HG03196 (cell line): ENCODE results near the gene POLR3B.
A peak's percentile ranks its signal among the peaks of the same experiment; 100 is the strongest.
"Not testable (repeated sequence)": the region's sequence is repeated elsewhere in the genome, so short reads cannot be mapped to it uniquely, and the experiment has no call there.

Experiments
- ATAC-seq: cut with Tn5 transposase; IDR thresholded peaks from one replicate; pipeline ENCODE4 v1.9.1; 2021; ENCODE audit not compliant: unreplicated experiment

Gene POLR3B

GRCh38 chr12:106357549-106358395, at the start of gene POLR3B:
Gene POLR3B (plus strand): TSS chr12:106357748. CDS start chr12:106357880, 132 bp downstream.
- ATAC-seq = peak; percentile 92

GRCh38 chr12:106308121-106308520, 49.4 kb upstream of the POLR3B start:
- ATAC-seq = no peak

- no peak for ATAC-seq
Measured at GRCh38 chr12:106308611-106309010, 48.9 kb upstream of the POLR3B start.

- ATAC-seq = no peak
Measured at GRCh38 chr12:106309671-106310505, 47.7 kb upstream of the POLR3B start.

- ATAC-seq = no peak
Measured at GRCh38 chr12:106310687-106311086, 46.9 kb upstream of the POLR3B start.

- ATAC-seq = no peak
Measured at GRCh38 chr12:106311139-106311538, 46.4 kb upstream of the POLR3B start.

- ATAC-seq = not testable (repeated sequence)
Measured at GRCh38 chr12:106313413-106313812, 44.1 kb upstream of the POLR3B start.

- ATAC-seq = no peak
Measured at GRCh38 chr12:106315523-106315922, 42.0 kb upstream of the POLR3B start.

GRCh38 chr12:106317406-106318082, 40.0 kb upstream of the POLR3B start:
- no peak for ATAC-seq

- ATAC-seq = no peak
Measured at GRCh38 chr12:106321139-106321850, 36.3 kb upstream of the POLR3B start.

- ATAC-seq = no peak
Measured at GRCh38 chr12:106323537-106323936, 34.0 kb upstream of the POLR3B start.

GRCh38 chr12:106327309-106327869, 30.2 kb upstream of the POLR3B start:
- ATAC-seq = no peak

- no peak for ATAC-seq
Measured at GRCh38 chr12:106328735-106329134, 28.8 kb upstream of the POLR3B start.

GRCh38 chr12:106329231-106329982, 28.1 kb upstream of the POLR3B start:
- ATAC-seq = no peak

GRCh38 chr12:106331599-106331998, 25.9 kb upstream of the POLR3B start:
- no peak for ATAC-seq

- ATAC-seq = no peak
Measured at GRCh38 chr12:106332536-106332935, 25.0 kb upstream of the POLR3B start.

GRCh38 chr12:106333010-106333409, 24.5 kb upstream of the POLR3B start:
- ATAC-seq = no peak

- no peak for ATAC-seq
Measured at GRCh38 chr12:106333756-106334155, 23.8 kb upstream of the POLR3B start.

GRCh38 chr12:106341086-106341877, 16.3 kb upstream of the POLR3B start:
- ATAC-seq = no peak
